Thyroid gland (tissue), 4 donors: Measurements from ENCODE around the gene EML4.

Source experiments
- POLR2A ChIP-seq, 2 donors: fragments of 450-650 bp; IDR thresholded peaks; one replicate each; pipeline ENCODE4 v1.6.1; 2017; ENCODE audit warnings: antibody characterized with exemption in 2 of 2, mild to moderate bottlenecking in 2 of 2, moderate library complexity in 1 of 2
- TF ChIP-seq, protein P1 (sequence below), 6 experiments: fragments of 200-600 bp in 3 of 6; fragments of 450-650 bp in 3 of 6; sonication (generic) in 3 of 6; IDR thresholded peaks; one replicate each; pipeline ENCODE4 v1.5.1; 2016 to 2019; ENCODE audit warnings: antibody characterized with exemption in 6 of 6, mild to moderate bottlenecking in 2 of 6, inconsistent platforms in 1 of 6, moderate library complexity in 1 of 6

DNA sequence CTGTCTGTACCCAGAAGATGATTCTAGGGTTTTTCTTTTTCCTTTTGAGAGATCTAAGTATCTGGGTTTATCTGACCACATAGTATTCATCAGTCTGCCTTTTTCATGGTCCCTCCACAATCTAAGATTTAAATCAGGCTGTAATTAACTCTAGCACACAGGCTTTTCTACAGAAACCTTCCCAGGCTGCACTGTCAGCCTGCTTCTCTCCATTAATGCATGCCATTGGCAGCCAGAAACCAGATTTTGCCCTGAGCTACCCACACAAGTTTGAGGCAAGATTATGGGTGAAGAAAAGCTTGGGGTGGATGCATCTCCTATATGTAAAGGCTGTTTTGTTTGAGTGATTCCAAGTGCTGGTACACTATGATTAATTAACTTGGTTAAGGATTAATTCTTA lies 45.7 kb upstream of the EML4 start:
- TF ChIP-seq POLR2A (IDR thresholded peaks at IDR 0.05) = no peak
- TF ChIP-seq, protein P1, sequence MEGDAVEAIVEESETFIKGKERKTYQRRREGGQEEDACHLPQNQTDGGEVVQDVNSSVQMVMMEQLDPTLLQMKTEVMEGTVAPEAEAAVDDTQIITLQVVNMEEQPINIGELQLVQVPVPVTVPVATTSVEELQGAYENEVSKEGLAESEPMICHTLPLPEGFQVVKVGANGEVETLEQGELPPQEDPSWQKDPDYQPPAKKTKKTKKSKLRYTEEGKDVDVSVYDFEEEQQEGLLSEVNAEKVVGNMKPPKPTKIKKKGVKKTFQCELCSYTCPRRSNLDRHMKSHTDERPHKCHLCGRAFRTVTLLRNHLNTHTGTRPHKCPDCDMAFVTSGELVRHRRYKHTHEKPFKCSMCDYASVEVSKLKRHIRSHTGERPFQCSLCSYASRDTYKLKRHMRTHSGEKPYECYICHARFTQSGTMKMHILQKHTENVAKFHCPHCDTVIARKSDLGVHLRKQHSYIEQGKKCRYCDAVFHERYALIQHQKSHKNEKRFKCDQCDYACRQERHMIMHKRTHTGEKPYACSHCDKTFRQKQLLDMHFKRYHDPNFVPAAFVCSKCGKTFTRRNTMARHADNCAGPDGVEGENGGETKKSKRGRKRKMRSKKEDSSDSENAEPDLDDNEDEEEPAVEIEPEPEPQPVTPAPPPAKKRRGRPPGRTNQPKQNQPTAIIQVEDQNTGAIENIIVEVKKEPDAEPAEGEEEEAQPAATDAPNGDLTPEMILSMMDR (IDR thresholded peaks at IDR 0.05) = no peak
